ENCODE measurements around the gene MITF.

DNA sequence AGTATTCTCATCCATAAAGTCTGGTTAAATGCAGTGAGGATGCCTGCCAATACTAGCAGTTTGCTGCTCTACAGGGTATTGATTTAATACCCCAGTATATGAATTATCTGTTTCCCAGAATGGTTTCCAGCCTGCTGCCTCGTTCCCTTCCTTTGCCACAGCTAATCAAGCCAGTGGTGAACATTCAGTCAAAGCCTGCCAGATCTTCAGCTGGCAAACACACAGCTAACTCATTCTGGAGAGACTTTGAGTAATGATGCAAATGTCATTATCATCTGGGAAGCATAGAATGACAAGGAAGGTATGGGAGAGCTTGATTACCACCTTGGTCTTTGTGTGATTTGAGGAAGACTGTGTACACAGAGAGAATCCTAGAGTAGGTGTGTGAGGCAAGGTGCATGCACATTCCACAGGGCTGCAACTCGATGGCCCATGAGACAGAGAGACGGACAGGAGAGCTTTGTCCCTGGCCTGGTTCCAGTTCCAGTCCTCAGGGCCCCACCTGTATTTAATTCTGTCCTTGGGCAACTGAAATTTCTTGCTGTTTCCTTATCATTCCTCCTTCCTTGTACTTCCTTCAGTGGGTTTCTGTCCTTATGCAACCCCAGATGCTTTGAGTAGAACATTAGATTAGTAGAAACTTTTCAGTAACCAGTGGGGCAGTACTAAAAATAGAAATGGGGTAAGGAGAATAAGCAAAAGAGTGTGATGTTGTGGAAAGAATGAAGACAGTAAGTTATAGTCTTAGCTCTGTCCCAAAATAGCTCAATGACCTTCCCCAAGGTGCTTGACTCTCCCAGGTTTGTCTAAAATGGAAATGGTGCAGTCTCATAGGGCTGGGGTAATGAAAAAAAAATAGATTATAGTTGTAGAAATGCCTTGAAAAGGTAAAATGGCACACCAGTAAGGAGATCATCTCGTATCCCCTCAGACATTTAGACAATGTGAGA lies 72.5 kb downstream of the MITF start:
- TF ChIP-seq, protein P1, sequence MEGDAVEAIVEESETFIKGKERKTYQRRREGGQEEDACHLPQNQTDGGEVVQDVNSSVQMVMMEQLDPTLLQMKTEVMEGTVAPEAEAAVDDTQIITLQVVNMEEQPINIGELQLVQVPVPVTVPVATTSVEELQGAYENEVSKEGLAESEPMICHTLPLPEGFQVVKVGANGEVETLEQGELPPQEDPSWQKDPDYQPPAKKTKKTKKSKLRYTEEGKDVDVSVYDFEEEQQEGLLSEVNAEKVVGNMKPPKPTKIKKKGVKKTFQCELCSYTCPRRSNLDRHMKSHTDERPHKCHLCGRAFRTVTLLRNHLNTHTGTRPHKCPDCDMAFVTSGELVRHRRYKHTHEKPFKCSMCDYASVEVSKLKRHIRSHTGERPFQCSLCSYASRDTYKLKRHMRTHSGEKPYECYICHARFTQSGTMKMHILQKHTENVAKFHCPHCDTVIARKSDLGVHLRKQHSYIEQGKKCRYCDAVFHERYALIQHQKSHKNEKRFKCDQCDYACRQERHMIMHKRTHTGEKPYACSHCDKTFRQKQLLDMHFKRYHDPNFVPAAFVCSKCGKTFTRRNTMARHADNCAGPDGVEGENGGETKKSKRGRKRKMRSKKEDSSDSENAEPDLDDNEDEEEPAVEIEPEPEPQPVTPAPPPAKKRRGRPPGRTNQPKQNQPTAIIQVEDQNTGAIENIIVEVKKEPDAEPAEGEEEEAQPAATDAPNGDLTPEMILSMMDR (IDR thresholded peaks at IDR 0.05): no peak
- TF ChIP-seq POLR2A (IDR thresholded peaks at IDR 0.05): no peak
